GM23338 (cell line): ENCODE data around the gene GSTA2.

Source experiments
- CREB1 ChIP-seq: fragments of 250-450 bp; sonication (Bioruptor Pico); IDR thresholded peaks from 2 replicates; pipeline ENCODE4 v1.5.0; 2020; ENCODE audit warnings: low read depth, mild to moderate bottlenecking, moderate library complexity
- CTCF ChIP-seq, 2 experiments: fragments of 200-600 bp in 1 of 2; sonication (generic) in 1 of 2; conservative IDR thresholded peaks; 2 replicates each; pipeline versions ENCODE4 v1.5.1 to v1.6.1; 2016 to 2017; ENCODE audit warnings: antibody characterized with exemption in 2 of 2, low read depth in 2 of 2, mild to moderate bottlenecking in 2 of 2, moderate library complexity in 1 of 2
- ETS1 ChIP-seq: IDR thresholded peaks from 2 replicates; pipeline ENCODE4 v1.6.1; 2016; ENCODE audit warnings: antibody characterized with exemption
- EZH2 ChIP-seq: fragments of 200-600 bp; sonication (generic); IDR thresholded peaks from one replicate; pipeline ENCODE4 v1.8.0; 2017; ENCODE audit warnings: antibody characterized with exemption, mild to moderate bottlenecking, low read depth; ENCODE audit not compliant: unreplicated experiment
- EZH2phosphoT487 ChIP-seq: fragments of 200-600 bp; sonication (generic); IDR thresholded peaks from one replicate; pipeline ENCODE4 v1.8.1; 2018; ENCODE audit warnings: antibody characterized with exemption; ENCODE audit not compliant: unreplicated experiment
- JUNB ChIP-seq: IDR thresholded peaks from one replicate; pipeline ENCODE4 v1.6.1; 2016; ENCODE audit warnings: antibody characterized with exemption; ENCODE audit not compliant: unreplicated experiment
- NANOG ChIP-seq: IDR thresholded peaks from 2 replicates; pipeline ENCODE4 v1.6.1; 2016; ENCODE audit warnings: antibody characterized with exemption, borderline replicate concordance
- POLR2AphosphoS5 ChIP-seq: IDR thresholded peaks from 2 replicates; pipeline ENCODE4 v1.6.1; 2016; ENCODE audit warnings: antibody characterized with exemption, low read depth
- REST ChIP-seq: IDR thresholded peaks from one replicate; pipeline ENCODE4 v1.6.1; 2018; ENCODE audit warnings: antibody characterized with exemption; ENCODE audit not compliant: unreplicated experiment
- STAT1 ChIP-seq: IDR thresholded peaks from one replicate; pipeline ENCODE4 v1.6.1; 2016; ENCODE audit warnings: antibody characterized with exemption; ENCODE audit not compliant: unreplicated experiment
- ZNF114 ChIP-seq: fragments of 250-450 bp; sonication (Bioruptor Pico); IDR thresholded peaks from 2 replicates; pipeline ENCODE4 v1.5.0; 2020; ENCODE audit warnings: mild to moderate bottlenecking, moderate library complexity
- ZNF331 ChIP-seq: fragments of 250-450 bp; sonication (Bioruptor Pico); IDR thresholded peaks from 2 replicates; pipeline ENCODE4 v1.5.0; 2020; ENCODE audit warnings: low read depth, mild to moderate bottlenecking, moderate library complexity
- TF ChIP-seq, protein P1 (sequence below): fragments of 250-450 bp; sonication (Bioruptor Pico); IDR thresholded peaks from 2 replicates; pipeline ENCODE4 v1.5.0; 2020; ENCODE audit warnings: mild to moderate bottlenecking, moderate library complexity

- TF ChIP-seq CTCF (conservative IDR thresholded peaks at IDR 0.05; ENCODE audit: low read depth in 2 of 2) (no peak), ZNF114 (CRISPR knock-in tag) (no peak), POLR2AphosphoS5 (no peak), EZH2phosphoT487 (no peak), REST (no peak), EZH2 (no peak), CREB1 (CRISPR knock-in tag) (no peak), ZNF331 (no peak), JUNB (no peak), NANOG (no peak), ETS1 (no peak), STAT1 (no peak)
- TF ChIP-seq, protein P1, sequence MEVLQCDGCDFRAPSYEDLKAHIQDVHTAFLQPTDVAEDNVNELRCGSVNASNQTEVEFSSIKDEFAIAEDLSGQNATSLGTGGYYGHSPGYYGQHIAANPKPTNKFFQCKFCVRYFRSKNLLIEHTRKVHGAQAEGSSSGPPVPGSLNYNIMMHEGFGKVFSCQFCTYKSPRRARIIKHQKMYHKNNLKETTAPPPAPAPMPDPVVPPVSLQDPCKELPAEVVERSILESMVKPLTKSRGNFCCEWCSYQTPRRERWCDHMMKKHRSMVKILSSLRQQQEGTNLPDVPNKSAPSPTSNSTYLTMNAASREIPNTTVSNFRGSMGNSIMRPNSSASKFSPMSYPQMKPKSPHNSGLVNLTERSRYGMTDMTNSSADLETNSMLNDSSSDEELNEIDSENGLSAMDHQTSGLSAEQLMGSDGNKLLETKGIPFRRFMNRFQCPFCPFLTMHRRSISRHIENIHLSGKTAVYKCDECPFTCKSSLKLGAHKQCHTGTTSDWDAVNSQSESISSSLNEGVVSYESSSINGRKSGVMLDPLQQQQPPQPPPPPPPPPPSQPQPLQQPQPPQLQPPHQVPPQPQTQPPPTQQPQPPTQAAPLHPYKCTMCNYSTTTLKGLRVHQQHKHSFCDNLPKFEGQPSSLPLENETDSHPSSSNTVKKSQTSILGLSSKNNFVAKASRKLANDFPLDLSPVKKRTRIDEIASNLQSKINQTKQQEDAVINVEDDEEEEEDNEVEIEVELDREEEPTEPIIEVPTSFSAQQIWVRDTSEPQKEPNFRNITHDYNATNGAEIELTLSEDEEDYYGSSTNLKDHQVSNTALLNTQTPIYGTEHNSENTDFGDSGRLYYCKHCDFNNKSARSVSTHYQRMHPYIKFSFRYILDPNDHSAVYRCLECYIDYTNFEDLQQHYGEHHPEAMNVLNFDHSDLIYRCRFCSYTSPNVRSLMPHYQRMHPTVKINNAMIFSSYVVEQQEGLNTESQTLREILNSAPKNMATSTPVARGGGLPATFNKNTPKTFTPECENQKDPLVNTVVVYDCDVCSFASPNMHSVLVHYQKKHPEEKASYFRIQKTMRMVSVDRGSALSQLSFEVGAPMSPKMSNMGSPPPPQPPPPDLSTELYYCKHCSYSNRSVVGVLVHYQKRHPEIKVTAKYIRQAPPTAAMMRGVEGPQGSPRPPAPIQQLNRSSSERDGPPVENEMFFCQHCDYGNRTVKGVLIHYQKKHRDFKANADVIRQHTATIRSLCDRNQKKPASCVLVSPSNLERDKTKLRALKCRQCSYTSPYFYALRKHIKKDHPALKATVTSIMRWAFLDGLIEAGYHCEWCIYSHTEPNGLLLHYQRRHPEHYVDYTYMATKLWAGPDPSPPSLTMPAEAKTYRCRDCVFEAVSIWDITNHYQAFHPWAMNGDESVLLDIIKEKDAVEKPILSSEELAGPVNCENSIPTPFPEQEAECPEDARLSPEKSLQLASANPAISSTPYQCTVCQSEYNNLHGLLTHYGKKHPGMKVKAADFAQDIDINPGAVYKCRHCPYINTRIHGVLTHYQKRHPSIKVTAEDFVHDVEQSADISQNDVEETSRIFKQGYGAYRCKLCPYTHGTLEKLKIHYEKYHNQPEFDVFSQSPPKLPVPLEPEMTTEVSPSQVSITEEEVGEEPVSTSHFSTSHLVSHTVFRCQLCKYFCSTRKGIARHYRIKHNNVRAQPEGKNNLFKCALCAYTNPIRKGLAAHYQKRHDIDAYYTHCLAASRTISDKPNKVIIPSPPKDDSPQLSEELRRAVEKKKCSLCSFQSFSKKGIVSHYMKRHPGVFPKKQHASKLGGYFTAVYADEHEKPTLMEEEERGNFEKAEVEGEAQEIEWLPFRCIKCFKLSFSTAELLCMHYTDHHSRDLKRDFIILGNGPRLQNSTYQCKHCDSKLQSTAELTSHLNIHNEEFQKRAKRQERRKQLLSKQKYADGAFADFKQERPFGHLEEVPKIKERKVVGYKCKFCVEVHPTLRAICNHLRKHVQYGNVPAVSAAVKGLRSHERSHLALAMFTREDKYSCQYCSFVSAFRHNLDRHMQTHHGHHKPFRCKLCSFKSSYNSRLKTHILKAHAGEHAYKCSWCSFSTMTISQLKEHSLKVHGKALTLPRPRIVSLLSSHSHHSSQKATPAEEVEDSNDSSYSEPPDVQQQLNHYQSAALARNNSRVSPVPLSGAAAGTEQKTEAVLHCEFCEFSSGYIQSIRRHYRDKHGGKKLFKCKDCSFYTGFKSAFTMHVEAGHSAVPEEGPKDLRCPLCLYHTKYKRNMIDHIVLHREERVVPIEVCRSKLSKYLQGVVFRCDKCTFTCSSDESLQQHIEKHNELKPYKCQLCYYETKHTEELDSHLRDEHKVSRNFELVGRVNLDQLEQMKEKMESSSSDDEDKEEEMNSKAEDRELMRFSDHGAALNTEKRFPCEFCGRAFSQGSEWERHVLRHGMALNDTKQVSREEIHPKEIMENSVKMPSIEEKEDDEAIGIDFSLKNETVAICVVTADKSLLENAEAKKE (CRISPR knock-in tag): no peak
Measured at GRCh38 chr6:52706001-52706400, 57.3 kb downstream of the GSTA2 start.
